Left hindlimb (tissue), 1 donor: Measurements from ENCODE around the gene CCDC43.
"Not testable (repeated sequence)": the region's sequence is repeated elsewhere in the genome, so short reads cannot be mapped to it uniquely, and the experiment has no call there.

Experiments used
- DNase-seq: peaks from one replicate; pipeline ENCODE4 v3.0.0-alpha.2; 2018

The CCDC43 gene

GRCh38 chr17:44666006-44666405 is 23.6 kb downstream of the CCDC43 start:
- DNase-seq = no peak

DNA sequence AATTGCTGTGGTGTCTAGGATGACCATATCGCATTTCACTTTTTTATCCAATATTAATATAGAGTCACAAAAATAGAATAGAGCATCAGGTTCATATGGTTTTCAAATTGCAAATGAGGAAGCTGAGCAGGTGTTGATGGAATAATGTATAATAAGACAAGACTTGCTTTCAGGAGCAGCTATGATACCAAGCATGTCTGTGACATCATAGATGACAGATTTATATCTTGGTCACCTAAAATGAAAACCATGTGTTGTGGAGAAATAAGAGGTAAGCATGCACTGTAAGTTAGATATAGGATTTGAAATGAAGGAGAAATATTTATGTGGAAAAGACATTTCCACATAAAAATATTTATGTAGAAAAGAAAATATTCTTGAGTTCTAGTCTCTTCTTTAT is 24.7 kb downstream of the CCDC43 start:
- no peak for DNase-seq

DNA sequence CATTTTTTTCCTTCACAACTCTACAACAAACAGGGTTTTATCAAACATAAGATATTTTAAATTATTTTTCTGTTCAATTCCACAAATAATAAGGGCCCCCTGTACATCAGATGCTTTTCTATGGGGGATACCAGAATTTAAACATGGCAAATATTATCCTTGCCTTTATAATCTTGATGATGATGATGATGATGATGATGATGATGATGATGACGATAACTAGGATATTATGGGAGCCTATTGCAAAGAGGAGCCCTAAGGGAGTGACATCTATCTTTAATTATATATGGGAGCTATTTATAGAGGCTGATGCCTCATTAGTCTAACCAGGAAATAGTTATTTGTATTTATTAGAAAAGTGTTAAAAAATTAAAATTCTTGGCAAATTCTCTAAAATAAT is 26.5 kb downstream of the CCDC43 start:
- no peak for DNase-seq

DNA sequence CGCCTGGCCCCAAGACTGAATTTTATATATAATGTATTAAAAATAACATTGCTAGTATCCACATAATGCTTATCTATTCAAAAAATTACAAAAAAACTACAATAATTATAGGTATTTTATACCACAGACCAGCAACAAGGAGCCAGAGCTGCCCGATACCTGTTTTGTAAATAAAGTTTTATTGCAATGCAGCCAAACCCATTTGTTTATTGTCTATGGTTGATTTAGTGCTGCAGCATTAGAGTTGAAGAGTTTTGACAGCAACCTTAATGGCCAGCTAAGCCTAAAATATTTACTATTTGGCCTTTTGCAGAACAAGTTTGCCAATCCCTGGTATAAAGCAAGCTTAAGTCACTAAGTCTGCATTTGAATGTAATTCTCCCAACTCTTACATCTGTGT is 27.7 kb downstream of the CCDC43 start:
- no peak for DNase-seq

- peak; percentile 55 for DNase-seq
Measured at GRCh38 chr17:44655983-44656710, 33.4 kb downstream of the CCDC43 start, which contains the start of gene MEIOC. Gene MEIOC, plus strand, starts transcription at chr17:44656468. Its CDS starts 146 bp downstream, at chr17:44656614.

DNA sequence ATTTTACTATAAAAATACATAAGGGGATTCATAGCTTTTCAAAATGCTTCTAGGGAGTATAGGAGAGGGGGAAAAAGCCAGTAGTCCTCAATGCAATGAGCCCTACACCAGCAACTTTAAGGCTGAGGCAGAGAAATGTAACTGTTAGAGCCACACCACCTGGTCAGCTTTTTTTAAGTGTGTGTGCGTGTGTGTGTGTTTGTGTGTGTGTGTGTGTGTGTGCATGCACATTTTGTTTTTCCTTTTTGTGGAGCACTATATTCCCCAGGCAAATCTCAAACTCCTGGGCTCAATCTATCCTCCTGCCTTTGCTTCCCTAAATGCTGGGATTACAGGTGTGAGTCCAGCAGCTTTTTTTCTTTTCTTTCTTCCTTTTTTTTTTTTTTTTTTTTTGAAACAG is 35.6 kb downstream of the CCDC43 start:
- no peak for DNase-seq

DNA sequence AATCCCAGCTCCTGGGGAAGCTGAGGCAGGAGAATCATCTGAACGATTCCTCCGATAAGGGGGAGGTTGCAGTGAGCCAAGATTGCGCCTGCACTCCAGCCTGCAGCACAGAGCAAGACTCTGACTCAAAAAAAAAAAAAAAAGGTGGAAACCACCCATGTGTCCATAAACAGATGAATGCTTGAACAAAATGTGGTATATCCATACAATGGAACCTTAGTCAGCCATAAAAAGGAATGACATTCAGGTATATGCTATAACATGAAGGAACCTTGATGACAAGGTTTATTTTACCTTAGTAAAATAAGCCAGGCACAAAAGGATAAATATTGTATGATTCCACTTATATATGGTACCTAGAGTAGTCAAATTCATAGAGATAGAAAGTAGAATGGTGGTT is 36.2 kb downstream of the CCDC43 start:
- no peak for DNase-seq

DNA sequence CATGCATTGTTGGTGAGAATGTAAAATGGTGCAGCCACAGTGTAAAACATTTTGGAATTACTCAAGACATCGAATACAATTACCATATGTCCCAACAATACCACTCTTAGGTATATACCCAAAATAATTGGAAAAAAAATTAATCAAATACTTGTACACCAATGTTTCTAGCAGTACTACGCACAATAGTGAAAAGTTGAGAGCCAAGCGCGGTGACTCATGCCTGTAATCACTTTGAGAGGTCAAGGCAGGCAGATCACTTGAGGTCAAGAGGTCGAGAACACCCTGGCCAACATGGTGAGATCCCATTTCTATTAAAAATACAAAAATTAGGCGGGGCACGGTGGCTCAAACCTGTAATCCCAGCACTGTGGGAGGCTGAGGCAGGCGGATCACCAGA is 36.8 kb downstream of the CCDC43 start:
- no peak for DNase-seq

- DNase-seq = no peak
Measured at GRCh38 chr17:44651228-44651627, 38.3 kb downstream of the CCDC43 start.

DNA sequence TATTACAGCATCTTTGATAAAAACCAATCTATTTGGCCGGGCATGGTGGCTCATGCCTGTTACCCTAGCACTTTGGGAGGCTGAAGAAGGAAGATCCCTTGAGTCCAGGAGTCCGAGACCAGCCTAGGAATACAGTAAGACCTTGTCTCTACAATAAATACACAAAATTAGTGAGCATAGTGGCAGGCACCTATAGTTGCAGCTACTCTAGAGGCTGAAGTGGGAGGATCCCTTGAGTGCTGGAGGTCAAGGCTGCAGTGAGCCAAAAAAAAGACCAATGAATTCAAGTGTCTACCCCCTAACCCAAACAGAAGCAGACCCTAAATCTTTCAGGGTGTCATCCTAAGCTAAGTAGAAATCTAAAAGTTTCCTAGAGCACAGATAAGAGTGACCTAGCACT is 40.6 kb downstream of the CCDC43 start:
- DNase-seq = no peak

- DNase-seq = no peak
Measured at GRCh38 chr17:44647736-44648135, 41.8 kb downstream of the CCDC43 start.

DNA sequence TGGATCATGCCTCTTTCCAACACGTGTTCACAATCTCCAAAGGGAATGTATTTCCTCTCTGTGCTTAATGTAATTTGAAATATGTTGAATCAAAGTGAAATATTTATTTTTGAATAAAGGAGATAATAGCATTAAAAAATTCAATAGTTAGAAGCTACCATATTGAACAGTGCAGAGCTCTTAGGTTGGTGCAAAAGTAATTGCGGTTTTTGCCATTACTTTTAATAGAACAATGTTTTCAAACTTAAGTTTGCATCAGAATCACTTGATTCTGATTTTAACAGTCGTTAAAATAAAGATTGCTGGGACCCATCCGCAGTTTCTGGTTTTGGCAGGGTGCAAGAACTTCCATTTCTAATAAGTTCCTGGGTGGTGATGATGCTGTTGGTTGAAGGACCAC is 43.3 kb downstream of the CCDC43 start:
- DNase-seq = no peak

DNA sequence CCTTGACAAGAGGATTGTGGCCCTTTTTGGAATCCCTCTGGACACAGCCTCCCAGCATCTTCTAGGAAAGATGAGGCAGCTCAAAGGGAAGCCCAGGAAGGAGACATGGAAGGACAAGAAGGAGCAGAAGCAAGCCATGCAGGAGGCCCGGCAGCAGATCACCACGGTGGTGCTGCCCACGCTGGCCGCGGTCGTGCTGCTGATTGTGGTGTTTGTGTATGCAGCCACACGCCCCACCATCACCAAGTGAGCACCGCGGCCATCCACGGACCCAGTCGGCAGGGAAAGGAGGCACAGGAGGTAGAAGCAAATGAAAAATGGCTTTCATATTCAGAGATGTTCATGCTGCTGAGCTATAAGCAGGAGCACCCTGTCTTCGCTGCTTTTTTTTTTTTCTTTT is 44.2 kb downstream of the CCDC43 start:
- DNase-seq = no peak

DNA sequence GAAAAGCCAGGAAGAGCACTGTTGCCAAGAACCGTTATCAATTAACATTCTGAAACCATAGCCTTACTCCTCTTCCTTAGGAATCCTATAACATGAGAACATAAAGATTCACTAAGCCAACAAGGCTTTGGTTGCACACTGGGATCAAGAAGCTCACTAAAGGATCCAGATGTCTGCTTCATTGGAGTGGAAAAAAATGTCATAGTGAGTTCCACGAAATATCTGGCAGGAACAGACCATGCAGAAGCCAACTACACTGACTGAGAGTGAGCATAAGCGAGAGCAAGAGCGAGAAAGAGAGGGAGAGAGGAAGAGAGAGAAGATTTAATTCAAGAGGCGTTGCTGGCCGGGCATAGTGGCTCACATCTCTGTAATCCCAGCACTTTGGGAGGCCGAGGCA is 46.7 kb downstream of the CCDC43 start:
- DNase-seq = peak; percentile 84

DNA sequence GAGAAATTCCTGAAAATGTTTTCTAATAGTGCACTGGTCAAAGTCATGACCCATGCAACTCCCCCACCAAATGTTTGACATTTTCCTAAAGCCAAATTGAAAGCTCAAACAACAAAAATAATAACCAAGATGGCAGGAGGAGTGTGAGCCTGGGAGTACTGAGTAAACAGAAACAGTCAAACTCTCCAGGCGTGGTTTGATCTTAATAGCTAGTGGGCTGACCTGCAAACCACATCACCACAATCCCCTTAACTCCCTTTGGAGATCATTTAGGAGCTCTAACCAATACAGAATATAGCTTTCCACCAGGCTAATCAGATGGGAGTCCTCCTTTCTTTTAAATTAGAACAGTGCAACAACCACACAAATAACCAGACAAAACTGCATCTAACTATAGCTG is 52.5 kb downstream of the CCDC43 start:
- no peak for DNase-seq

- no peak for DNase-seq
Measured at GRCh38 chr17:44636562-44636961, 53.0 kb downstream of the CCDC43 start.

GRCh38 chr17:44634401-44634800 is 55.2 kb downstream of the CCDC43 start:
- DNase-seq = not testable (repeated sequence)

DNA sequence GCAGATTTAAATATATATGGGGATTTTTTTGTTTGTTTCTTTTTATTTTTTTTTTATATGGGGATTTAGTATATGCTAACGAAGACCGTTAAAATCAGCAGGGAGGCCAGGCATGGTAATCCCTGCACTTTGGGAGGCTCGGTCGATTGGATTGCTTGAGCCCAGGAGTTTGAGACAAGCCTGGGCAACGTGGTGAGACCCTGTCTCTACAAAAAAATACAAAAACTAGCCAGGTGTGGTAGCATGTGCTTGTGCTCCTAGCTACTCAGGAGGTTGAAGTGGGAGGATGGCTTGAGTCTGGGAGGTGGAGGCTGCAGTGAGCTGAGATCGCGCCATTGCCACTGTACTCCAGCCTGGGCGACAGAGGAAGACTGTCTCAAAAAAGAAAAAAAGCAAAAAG is 55.6 kb downstream of the CCDC43 start:
- DNase-seq = no peak

DNA sequence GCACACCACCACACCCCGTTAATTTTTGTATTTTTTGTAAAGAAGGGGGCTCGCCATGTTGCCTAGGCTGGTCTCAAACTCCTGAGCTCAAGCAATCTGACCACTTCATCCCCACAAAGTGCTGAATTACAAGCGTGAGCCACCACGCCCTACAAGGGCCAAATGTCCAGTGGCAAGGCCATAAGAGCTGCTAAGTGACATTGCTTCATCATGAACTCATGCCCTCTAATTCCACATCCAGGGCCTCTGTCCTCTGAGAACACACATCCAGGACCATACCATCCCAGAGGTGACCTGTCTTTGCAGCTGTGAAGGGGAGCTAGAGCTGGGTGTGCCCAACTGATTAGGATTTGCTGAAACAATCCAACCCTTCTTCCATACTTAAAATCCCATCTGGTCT is 58.9 kb downstream of the CCDC43 start:
- no peak for DNase-seq

- no peak for DNase-seq
Measured at GRCh38 chr17:44629314-44629713, 60.3 kb downstream of the CCDC43 start.

DNA sequence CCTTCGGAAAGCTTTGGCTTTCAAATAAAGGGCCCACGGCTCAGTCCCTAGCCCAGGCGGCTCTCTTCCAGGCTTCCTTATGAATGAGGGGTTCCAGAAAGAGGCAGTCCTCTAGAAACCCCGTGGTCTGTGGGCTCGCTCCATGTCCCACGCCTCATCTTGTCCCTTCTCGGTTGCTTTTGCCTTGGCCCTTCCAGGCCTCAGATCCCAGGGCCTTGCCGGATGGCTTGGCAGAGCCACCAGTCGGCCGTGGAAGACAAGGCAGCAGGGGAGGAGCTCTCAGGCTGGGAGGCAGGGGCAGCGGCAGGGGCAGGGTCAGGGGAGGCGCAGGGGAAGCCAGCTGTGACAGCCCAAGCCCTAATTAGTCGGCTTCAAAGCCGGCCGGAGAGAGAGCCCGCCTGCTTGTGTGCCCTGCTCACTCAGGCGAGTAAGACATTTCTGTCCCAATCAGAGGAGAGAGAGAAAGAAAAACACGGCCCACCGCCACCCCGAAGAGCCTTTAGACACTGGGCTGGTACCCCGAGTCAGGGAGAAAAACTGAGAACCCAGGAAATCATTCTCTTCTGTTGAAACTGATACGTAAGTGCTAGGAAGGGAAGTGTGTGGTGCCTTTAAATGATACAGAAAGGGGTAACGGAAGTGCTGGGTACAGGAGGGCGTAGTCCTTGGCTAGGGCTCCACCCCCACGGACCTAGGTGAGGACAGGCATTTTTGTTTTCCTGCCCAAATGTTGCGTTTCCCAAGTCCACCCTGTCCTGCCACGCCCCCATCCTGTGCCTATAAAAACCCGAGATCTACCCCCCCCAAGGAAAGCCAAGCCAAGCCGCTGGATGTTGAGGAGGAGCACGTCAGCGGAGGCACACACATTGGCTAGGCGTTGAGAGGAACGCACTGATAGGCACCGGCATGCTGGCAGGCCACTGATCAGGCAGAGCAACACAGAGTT is 61.1 kb downstream of the CCDC43 start:
- DNase-seq = peak; percentile 70

DNA sequence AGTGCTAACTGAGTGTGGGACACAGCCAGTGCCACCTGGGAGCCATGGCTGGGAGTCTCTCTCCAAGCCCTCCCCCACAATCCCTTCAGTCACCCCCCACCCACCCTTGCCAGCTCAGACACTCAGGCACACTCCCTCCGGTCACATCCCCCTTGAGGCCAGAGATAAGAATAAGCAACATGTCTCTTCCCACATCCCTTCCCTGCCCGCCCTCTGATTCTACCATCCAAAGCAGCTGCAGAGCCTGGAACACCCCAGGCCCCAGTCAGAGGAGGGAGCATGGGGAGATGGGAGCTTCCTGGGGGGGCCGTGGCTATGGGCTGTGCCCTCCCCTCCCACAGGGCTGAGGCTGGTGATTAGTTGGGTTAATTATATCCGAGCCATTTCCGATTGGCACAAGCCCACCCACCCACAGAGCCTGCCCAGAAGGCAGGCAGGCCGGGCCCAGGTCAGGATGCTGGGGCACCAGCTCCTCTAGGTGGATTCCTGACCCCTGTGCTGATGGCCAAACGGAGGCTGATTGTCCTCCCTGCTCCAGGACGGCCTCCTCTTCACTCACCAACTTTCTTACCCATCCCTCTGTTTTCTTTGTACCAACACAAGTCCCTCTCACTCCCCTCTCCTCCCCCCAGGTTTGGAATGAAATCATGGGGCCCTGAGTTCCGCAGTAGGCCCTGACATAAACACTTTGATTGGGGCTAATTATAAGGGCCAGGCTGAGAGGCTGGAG is 61.9 kb downstream of the CCDC43 start:
- DNase-seq = no peak
